H1 (cell line): ENCODE results near the gene PRDM5. TPM values are rescaled to one million over a fixed set of nuclear protein-coding genes. Genes with fewer than 3 reads are reported as not detected.

Source experiments
- CTCF ChIA-PET: fragments of 300-600 bp; sonication (Branson Sonifier 250); formaldehyde crosslinking; loops from one replicate; lab custom pipeline; 2021; ENCODE audit not compliant: partially characterized antibody; lab: Charles Lee
- POLR2A ChIA-PET: fragments of 300-600 bp; sonication (Branson Sonifier 250); formaldehyde crosslinking; loops from one replicate; lab custom pipeline; 2021; ENCODE audit warnings: inconsistent platforms; ENCODE audit not compliant: partially characterized antibody; lab: Charles Lee
- DNase-seq, 2 experiments: peaks; one replicate each; pipeline versions ENCODE4 v3.0.0 to v3.0.0-alpha.2; 2010 to 2022; ENCODE audit warnings: low spot score in 2 of 2, low read depth in 1 of 2, mixed read lengths in 1 of 2
- FAIRE-seq: peaks from 2 replicates; lab custom pipeline; 2011; peaks lifted over from hg19 to GRCh38; lab: Jason Lieb, UNC
- H2AFZ ChIP-seq: 2 replicates; pipeline ENCODE4 v1.8.1; 2012; ENCODE audit warnings: low read length, inconsistent platforms
- H2AK5ac ChIP-seq: 2 replicates; pipeline ENCODE4 v1.6.1; 2013; ENCODE audit warnings: low read depth, low read length
- H2BK120ac ChIP-seq: replicated peaks from 2 replicates; pipeline ENCODE3; 2013; ENCODE audit warnings: low read depth, low read length, inconsistent platforms
- H2BK12ac ChIP-seq: 2 replicates; pipeline ENCODE4 v1.6.1; 2013; ENCODE audit warnings: low read depth, low read length
- H2BK15ac ChIP-seq: 2 replicates; pipeline ENCODE4 v1.6.1; 2013; ENCODE audit warnings: low read length
- H2BK20ac ChIP-seq: 2 replicates; pipeline ENCODE4 v1.6.1; 2013; ENCODE audit warnings: low read length
- H2BK5ac ChIP-seq: 2 replicates; pipeline ENCODE4 v1.6.1; 2013; ENCODE audit warnings: low read depth, low read length
- H3K14ac ChIP-seq: 2 replicates; pipeline ENCODE4 v1.6.1; 2013; ENCODE audit warnings: inconsistent platforms; ENCODE audit not compliant: insufficient read length
- H3K18ac ChIP-seq: 2 replicates; pipeline ENCODE4 v1.6.1; 2013; ENCODE audit warnings: low read length; ENCODE audit errors: extremely low read depth
- H3K23ac ChIP-seq: 2 replicates; pipeline ENCODE4 v1.6.1; 2013; ENCODE audit warnings: inconsistent platforms; ENCODE audit not compliant: insufficient read length
- H3K23me2 ChIP-seq: 2 replicates; pipeline ENCODE4 v1.6.1; 2013; ENCODE audit warnings: low read depth, low read length
- H3K27ac ChIP-seq: 2 replicates; pipeline ENCODE4 v1.6.1; 2011; ENCODE audit warnings: low read depth, low read length, inconsistent platforms
- H3K27me3 ChIP-seq, 4 experiments: replicated peaks in 1 of 4; 1 replicate in 1 of 4; 2 replicates in 3 of 4; pipeline versions ENCODE4 v1.6.1 to v1.8.1; 2011 to 2013; ENCODE audit warnings: low read length in 3 of 4, mild to moderate bottlenecking in 3 of 4, inconsistent platforms in 2 of 4, mixed read lengths in 2 of 4, moderate library complexity in 1 of 4; ENCODE audit not compliant: control insufficient read depth in 3 of 4, insufficient read depth in 3 of 4; ENCODE audit errors: extremely low read depth in 1 of 4
- H3K36me3 ChIP-seq, 4 experiments: 2 replicates each; pipeline versions ENCODE4 v1.6.1 to v1.8.1; 2011 to 2013; ENCODE audit warnings: mild to moderate bottlenecking in 4 of 4, low read length in 3 of 4, moderate library complexity in 2 of 4, control low read depth in 1 of 4, inconsistent platforms in 1 of 4; ENCODE audit not compliant: insufficient read depth in 4 of 4, control insufficient read depth in 2 of 4
- H3K4ac ChIP-seq: replicated peaks from 2 replicates; pipeline ENCODE3; 2013; ENCODE audit warnings: low read length, low read depth, mixed read lengths, inconsistent platforms; ENCODE audit not compliant: insufficient read length
- H3K4me1 ChIP-seq, 4 experiments: replicated peaks in 1 of 4; 1 replicate in 1 of 4; 2 replicates in 3 of 4; pipeline versions ENCODE4 v1.6.1 to v1.8.1; 2011 to 2013; ENCODE audit warnings: low read length in 3 of 4, inconsistent platforms in 2 of 4, mixed read lengths in 1 of 4; ENCODE audit not compliant: insufficient read depth in 4 of 4, control insufficient read depth in 3 of 4
- H3K4me2 ChIP-seq, 2 experiments: 2 replicates each; pipeline versions ENCODE4 v1.6.1 to v1.8.1; 2011 to 2013; ENCODE audit warnings: low read depth in 2 of 2, low read length in 2 of 2, control low read depth in 1 of 2, inconsistent platforms in 1 of 2, mild to moderate bottlenecking in 1 of 2; ENCODE audit not compliant: insufficient read depth in 1 of 2
- H3K4me3 ChIP-seq, 4 experiments: fragments of 200-600, 300-600 bp in 1 of 4; sonication (generic), shearing (Covaris generic), sonication (Bioruptor Twin) in 1 of 4; 2 replicates each; pipeline versions ENCODE4 v1.5.1 to v1.8.1; 2011 to 2016; ENCODE audit warnings: low read length in 4 of 4, low read depth in 3 of 4, control low read depth in 2 of 4, inconsistent platforms in 2 of 4, mild to moderate bottlenecking in 2 of 4, mixed read lengths in 1 of 4, moderate library complexity in 1 of 4; ENCODE audit not compliant: insufficient read depth in 2 of 4; ENCODE audit errors: extremely low read depth in 1 of 4
- H3K56ac ChIP-seq: replicated peaks from 2 replicates; pipeline ENCODE3; 2013; ENCODE audit warnings: low read depth, mild to moderate bottlenecking, mixed read lengths, low read length, inconsistent platforms; ENCODE audit not compliant: insufficient read length
- H3K79me1 ChIP-seq: 2 replicates; pipeline ENCODE4 v1.6.1; 2013; ENCODE audit warnings: low read depth, low read length, control low read depth
- H3K79me2 ChIP-seq, 2 experiments: 2 replicates each; pipeline versions ENCODE4 v1.6.1 to v1.8.1; 2012 to 2013; ENCODE audit warnings: low read length in 2 of 2, mild to moderate bottlenecking in 2 of 2, inconsistent platforms in 1 of 2; ENCODE audit not compliant: insufficient read depth in 2 of 2, control insufficient read depth in 1 of 2
- H3K9ac ChIP-seq, 4 experiments: replicated peaks in 1 of 4; 1 replicate in 1 of 4; 2 replicates in 3 of 4; pipeline versions ENCODE4 v1.6.1 to v1.8.1; 2011 to 2013; ENCODE audit warnings: low read depth in 3 of 4, low read length in 3 of 4, control low read depth in 2 of 4, mild to moderate bottlenecking in 2 of 4, moderate library complexity in 2 of 4, inconsistent platforms in 1 of 4; ENCODE audit errors: extremely low read depth in 1 of 4
- H3K9me3 ChIP-seq, 2 experiments: 2 replicates each; pipeline versions ENCODE4 v1.6.1 to v1.8.1; 2012 to 2013; ENCODE audit warnings: mild to moderate bottlenecking in 2 of 2, moderate library complexity in 2 of 2, control low read depth in 1 of 2, inconsistent platforms in 1 of 2, low read depth in 1 of 2, low read length in 1 of 2, mixed read lengths in 1 of 2; ENCODE audit not compliant: insufficient read depth in 2 of 2
- H4K20me1 ChIP-seq, 2 experiments: replicated peaks in 1 of 2; 2 replicates each; pipeline versions ENCODE3 to v1.8.1; 2011 to 2013; ENCODE audit warnings: inconsistent platforms in 2 of 2, low read length in 2 of 2, mild to moderate bottlenecking in 1 of 2; ENCODE audit not compliant: insufficient read depth in 2 of 2, control insufficient read depth in 1 of 2
- H4K5ac ChIP-seq: 2 replicates; pipeline ENCODE4 v1.6.1; 2013; ENCODE audit warnings: low read length, low read depth, mixed read lengths, inconsistent platforms; ENCODE audit not compliant: insufficient read length
- H4K8ac ChIP-seq: 2 replicates; pipeline ENCODE4 v1.8.0; 2013; ENCODE audit warnings: mild to moderate bottlenecking, moderate library complexity, low read length, inconsistent platforms; ENCODE audit not compliant: insufficient read depth; ENCODE audit errors: extremely low read depth
- H4K91ac ChIP-seq: replicated peaks from 2 replicates; pipeline ENCODE3; 2013; ENCODE audit warnings: low read length, mixed read lengths, inconsistent platforms; ENCODE audit not compliant: insufficient read length
- WGBS, 2 experiments: shearing (Covaris generic) in 1 of 2; methylation state at CpG; one replicate each; pipeline versions ENCODE4 v1.1.6 to v1.1.7; 2013 to 2015; ENCODE audit warnings: low lambda C conversion rate in 2 of 2, mixed read lengths in 2 of 2, inconsistent platforms in 1 of 2, low coverage in 1 of 2, missing lambda C conversion rate in 1 of 2; ENCODE audit not compliant: insufficient replicate concordance in 2 of 2, insufficient coverage in 1 of 2, insufficient read length in 1 of 2; ENCODE audit errors: extremely low coverage in 1 of 2, missing lambda C conversion rate in 1 of 2; 5-methylcytosine and 5-hydroxymethylcytosine counted together
- polyA plus RNA-seq, 7 experiments: library from polyadenylated mRNA; depleted of rRNA in 3 of 7; stranded (reverse) in 5 of 7; unstranded in 2 of 7; fragments of >200 nt in 5 of 7; fragments of 200-250 nt in 2 of 7; gene quantifications; 1 replicate in 5 of 7; 2 replicates in 1 of 7; 4 replicates in 1 of 7; pipeline versions ENCODE4 v1.2.1 to v1.2.3, GENCODE V29; 2011 to 2013; ENCODE audit warnings: missing spikeins in 2 of 7, mixed read lengths in 2 of 7
- total RNA-seq: library from RNA; stranded (reverse); fragmentation: NEBNext Ultra II Directional; extraction: Animal tissue kit (Norgen Biotek cat#: 25700); gene quantifications from 2 replicates; pipeline ENCODE4 v1.2.1, GENCODE V29; 2021
- TF ChIP-seq, protein P1 (sequence below): fragments of 300-600 bp; sonication (generic); IDR thresholded peaks from 2 replicates; pipeline ENCODE4 v1.7.1; 2012; ENCODE audit warnings: low read length, moderate library complexity, mild to moderate bottlenecking, inconsistent platforms; ENCODE audit not compliant: insufficient replicate concordance

The PRDM5 gene
- total and polyA plus RNA-seq, 2 of the 8 experiments (the other 6 are each of a cell fraction or from before 2014, with no cell fraction given), result 8.2 to 23.4 TPM

DNA sequence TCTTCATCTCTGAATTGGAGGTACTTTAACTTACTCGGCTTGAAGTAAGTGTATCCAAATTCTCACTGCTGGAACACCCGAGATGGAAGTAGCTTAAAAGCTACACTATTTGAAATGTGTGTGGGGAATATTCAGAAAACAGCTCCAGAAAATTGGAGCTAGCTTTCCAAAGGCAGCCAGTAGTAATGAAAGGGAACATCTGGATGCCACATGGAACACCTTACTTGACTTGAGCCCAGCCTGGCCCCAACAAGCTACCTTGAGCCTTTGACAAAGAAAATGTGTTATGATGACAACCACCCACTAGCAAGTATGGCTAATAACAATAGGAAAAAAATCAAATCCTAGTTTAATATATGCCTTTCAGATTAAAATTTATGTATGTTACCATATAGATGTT lies 161.5 kb downstream of the PRDM5 start:
- H2BK120ac ChIP-seq, result no peak overlapping the region
- H2BK20ac ChIP-seq, result no peak overlapping the region
- no peak overlapping the region for H2AFZ ChIP-seq
- H3K36me3 ChIP-seq, result no peaks in the 10 kb centered on the region
- no peak overlapping the region for H3K27ac ChIP-seq
- no peak overlapping the region for H2BK15ac ChIP-seq
- H3K23me2 ChIP-seq, result no peaks in the 10 kb centered on the region
- no peaks in the 10 kb centered on the region for H3K79me2 ChIP-seq
- H2AK5ac ChIP-seq, result no peak overlapping the region
- H3K9me3 ChIP-seq, result no peaks in the 10 kb centered on the region
- DNase-seq (no peak), FAIRE-seq (no peak)
- no peak overlapping the region for H3K23ac ChIP-seq
- no peak overlapping the region for H2BK12ac ChIP-seq
- no peak overlapping the region for H3K4me2 ChIP-seq
- no peak overlapping the region for H4K8ac ChIP-seq
- no peak overlapping the region for H3K4me3 ChIP-seq
- no peak overlapping the region for H3K56ac ChIP-seq
- no peaks in the 10 kb centered on the region for H3K79me1 ChIP-seq
- H3K4ac ChIP-seq, result no peak overlapping the region
- no peaks in the 10 kb centered on the region for H3K27me3 ChIP-seq
- H3K14ac ChIP-seq, result no peak overlapping the region
- H4K5ac ChIP-seq, result no peak overlapping the region
- no peak overlapping the region for H4K91ac ChIP-seq
- H3K9ac ChIP-seq, result no peak overlapping the region
- no peaks in the 10 kb centered on the region for H4K20me1 ChIP-seq
- H3K18ac ChIP-seq, result no peak overlapping the region
- ChIA-PET CTCF (no interaction called here), POLR2A (no interaction called here)
- WGBS, 2 experiments, result 87% methylated on average over 2 of the region's 2 CpGs; no CpG with 5 or more reads in 1 of the 2 experiments
- H2BK5ac ChIP-seq, result no peak overlapping the region
- no peaks in the 10 kb centered on the region for H3K4me1 ChIP-seq
- TF ChIP-seq, protein P1, sequence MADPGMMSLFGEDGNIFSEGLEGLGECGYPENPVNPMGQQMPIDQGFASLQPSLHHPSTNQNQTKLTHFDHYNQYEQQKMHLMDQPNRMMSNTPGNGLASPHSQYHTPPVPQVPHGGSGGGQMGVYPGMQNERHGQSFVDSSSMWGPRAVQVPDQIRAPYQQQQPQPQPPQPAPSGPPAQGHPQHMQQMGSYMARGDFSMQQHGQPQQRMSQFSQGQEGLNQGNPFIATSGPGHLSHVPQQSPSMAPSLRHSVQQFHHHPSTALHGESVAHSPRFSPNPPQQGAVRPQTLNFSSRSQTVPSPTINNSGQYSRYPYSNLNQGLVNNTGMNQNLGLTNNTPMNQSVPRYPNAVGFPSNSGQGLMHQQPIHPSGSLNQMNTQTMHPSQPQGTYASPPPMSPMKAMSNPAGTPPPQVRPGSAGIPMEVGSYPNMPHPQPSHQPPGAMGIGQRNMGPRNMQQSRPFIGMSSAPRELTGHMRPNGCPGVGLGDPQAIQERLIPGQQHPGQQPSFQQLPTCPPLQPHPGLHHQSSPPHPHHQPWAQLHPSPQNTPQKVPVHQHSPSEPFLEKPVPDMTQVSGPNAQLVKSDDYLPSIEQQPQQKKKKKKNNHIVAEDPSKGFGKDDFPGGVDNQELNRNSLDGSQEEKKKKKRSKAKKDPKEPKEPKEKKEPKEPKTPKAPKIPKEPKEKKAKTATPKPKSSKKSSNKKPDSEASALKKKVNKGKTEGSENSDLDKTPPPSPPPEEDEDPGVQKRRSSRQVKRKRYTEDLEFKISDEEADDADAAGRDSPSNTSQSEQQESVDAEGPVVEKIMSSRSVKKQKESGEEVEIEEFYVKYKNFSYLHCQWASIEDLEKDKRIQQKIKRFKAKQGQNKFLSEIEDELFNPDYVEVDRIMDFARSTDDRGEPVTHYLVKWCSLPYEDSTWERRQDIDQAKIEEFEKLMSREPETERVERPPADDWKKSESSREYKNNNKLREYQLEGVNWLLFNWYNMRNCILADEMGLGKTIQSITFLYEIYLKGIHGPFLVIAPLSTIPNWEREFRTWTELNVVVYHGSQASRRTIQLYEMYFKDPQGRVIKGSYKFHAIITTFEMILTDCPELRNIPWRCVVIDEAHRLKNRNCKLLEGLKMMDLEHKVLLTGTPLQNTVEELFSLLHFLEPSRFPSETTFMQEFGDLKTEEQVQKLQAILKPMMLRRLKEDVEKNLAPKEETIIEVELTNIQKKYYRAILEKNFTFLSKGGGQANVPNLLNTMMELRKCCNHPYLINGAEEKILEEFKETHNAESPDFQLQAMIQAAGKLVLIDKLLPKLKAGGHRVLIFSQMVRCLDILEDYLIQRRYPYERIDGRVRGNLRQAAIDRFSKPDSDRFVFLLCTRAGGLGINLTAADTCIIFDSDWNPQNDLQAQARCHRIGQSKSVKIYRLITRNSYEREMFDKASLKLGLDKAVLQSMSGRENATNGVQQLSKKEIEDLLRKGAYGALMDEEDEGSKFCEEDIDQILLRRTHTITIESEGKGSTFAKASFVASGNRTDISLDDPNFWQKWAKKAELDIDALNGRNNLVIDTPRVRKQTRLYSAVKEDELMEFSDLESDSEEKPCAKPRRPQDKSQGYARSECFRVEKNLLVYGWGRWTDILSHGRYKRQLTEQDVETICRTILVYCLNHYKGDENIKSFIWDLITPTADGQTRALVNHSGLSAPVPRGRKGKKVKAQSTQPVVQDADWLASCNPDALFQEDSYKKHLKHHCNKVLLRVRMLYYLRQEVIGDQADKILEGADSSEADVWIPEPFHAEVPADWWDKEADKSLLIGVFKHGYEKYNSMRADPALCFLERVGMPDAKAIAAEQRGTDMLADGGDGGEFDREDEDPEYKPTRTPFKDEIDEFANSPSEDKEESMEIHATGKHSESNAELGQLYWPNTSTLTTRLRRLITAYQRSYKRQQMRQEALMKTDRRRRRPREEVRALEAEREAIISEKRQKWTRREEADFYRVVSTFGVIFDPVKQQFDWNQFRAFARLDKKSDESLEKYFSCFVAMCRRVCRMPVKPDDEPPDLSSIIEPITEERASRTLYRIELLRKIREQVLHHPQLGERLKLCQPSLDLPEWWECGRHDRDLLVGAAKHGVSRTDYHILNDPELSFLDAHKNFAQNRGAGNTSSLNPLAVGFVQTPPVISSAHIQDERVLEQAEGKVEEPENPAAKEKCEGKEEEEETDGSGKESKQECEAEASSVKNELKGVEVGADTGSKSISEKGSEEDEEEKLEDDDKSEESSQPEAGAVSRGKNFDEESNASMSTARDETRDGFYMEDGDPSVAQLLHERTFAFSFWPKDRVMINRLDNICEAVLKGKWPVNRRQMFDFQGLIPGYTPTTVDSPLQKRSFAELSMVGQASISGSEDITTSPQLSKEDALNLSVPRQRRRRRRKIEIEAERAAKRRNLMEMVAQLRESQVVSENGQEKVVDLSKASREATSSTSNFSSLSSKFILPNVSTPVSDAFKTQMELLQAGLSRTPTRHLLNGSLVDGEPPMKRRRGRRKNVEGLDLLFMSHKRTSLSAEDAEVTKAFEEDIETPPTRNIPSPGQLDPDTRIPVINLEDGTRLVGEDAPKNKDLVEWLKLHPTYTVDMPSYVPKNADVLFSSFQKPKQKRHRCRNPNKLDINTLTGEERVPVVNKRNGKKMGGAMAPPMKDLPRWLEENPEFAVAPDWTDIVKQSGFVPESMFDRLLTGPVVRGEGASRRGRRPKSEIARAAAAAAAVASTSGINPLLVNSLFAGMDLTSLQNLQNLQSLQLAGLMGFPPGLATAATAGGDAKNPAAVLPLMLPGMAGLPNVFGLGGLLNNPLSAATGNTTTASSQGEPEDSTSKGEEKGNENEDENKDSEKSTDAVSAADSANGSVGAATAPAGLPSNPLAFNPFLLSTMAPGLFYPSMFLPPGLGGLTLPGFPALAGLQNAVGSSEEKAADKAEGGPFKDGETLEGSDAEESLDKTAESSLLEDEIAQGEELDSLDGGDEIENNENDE, result no peak
